Measurements from ENCODE around the gene METTL15. TPM values are rescaled to one million over a fixed set of nuclear protein-coding genes. Genes with fewer than 3 reads are reported as not detected.
"Not testable (repeated sequence)": the region's sequence is repeated elsewhere in the genome, so short reads cannot be mapped to it uniquely, and the experiment has no call there.

The METTL15 gene
- total and polyA plus RNA-seq, 2 experiments from 2014 or later, result 9.0 to 19.8 TPM

DNA sequence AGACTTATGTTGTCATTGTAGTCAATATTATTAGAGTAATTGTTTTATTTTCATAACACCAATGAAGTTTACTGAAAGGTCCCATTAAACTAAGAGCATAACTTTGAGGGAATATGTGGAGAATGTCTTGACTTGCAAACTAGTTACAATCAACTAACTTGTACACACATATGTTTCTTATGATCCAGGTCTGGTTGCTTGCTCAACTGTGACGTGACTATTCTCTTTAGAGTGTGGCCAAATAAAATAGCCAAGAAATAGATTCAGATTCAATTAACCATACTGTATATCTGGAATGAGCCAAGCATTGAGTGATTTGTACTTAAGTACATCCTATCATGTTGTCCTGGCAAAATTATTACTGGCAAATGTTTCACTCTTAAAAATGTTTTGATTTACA, 101.7 kb downstream of the METTL15 start:
- Histone ChIP-seq H2AFZ (no peak overlapping the region), H3K36me3 (ENCODE audit: insufficient read depth) (no peaks in the 10 kb centered on the region), H3K4me1 (ENCODE audit: insufficient read depth) (no peaks in the 10 kb centered on the region), H3K9me2 (ENCODE audit: insufficient read depth) (no peaks in the 10 kb centered on the region), H3F3A (replicated peaks; ENCODE audit: low read depth) (no peaks in the 10 kb centered on the region), H3K4me3 (no peak overlapping the region), H4K20me1 (replicated peaks; ENCODE audit: insufficient read depth) (no peaks in the 10 kb centered on the region), H3K27ac (ENCODE audit: low read depth) (no peak overlapping the region), H3K4me2 (no peak overlapping the region), H3K27me3 (ENCODE audit: insufficient read depth) (no peaks in the 10 kb centered on the region), H3K79me2 (replicated peaks; ENCODE audit: insufficient read depth) (no peaks in the 10 kb centered on the region; the same call in none of the 2 replicates)
- no peaks in the 10 kb centered on the region for H3K4me1 Mint-ChIP-seq
- peaks cover 11% of the 10 kb centered on the region for H3K36me3 Mint-ChIP-seq (ENCODE audit: low read depth)
- no peak for DNase-seq (ENCODE audit: low spot score)
- TF ChIP-seq, protein P1, sequence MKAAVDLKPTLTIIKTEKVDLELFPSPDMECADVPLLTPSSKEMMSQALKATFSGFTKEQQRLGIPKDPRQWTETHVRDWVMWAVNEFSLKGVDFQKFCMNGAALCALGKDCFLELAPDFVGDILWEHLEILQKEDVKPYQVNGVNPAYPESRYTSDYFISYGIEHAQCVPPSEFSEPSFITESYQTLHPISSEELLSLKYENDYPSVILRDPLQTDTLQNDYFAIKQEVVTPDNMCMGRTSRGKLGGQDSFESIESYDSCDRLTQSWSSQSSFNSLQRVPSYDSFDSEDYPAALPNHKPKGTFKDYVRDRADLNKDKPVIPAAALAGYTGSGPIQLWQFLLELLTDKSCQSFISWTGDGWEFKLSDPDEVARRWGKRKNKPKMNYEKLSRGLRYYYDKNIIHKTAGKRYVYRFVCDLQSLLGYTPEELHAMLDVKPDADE (IDR thresholded peaks at IDR 0.05), result no peak
- TF ChIP-seq ZNF114 (CRISPR knock-in tag; IDR thresholded peaks at IDR 0.05) (no peak), ZNF331 (CRISPR knock-in tag; IDR thresholded peaks at IDR 0.05; ENCODE audit: low read depth) (no peak), CREB1 (CRISPR knock-in tag; IDR thresholded peaks at IDR 0.05; ENCODE audit: low read depth) (no peak), POLR2AphosphoS5 (IDR thresholded peaks at IDR 0.05; ENCODE audit: low read depth) (no peak), NANOG (IDR thresholded peaks at IDR 0.05; ENCODE audit: borderline replicate concordance) (no peak)
- no peaks in the 10 kb centered on the region; the same call in 2 of the 3 replicates for H3K9me3 Mint-ChIP-seq
- H3K4me3 Mint-ChIP-seq, result no peak overlapping the region
- H3K27ac Mint-ChIP-seq, result no peak overlapping the region; the same call in 1 of the 2 replicates
- no peak for ATAC-seq
- H3K27me3 Mint-ChIP-seq (ENCODE audit: insufficient read depth, low read depth, poor library complexity), result no peaks in the 10 kb centered on the region

DNA sequence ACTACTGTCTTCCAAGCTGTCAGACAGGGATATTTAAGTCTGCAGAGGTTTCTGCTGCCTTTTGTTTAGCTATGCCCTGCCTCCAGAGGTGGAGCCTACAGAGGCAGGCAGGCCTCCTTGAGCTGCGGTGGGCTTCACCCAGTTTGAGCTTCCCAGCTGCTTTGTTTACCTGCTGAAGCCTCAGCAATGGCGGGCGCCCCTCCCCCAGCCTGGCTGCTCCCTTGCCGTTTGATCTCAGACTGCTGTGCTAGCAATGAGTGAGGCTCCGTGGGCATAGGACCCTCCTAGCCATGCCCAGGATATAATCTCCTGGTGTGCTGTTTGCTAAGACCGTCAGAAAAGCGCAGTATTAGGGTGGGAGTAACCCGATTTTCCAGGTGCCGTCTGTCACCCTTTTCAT, 113.9 kb downstream of the METTL15 start:
- H3K36me3 ChIP-seq (ENCODE audit: insufficient read depth); H4K20me1 ChIP-seq (replicated peaks; ENCODE audit: insufficient read depth); H3K4me3 Mint-ChIP-seq; H3K27ac Mint-ChIP-seq; H3K4me1 ChIP-seq (ENCODE audit: insufficient read depth); H3K4me2 ChIP-seq; H3K27me3 ChIP-seq (ENCODE audit: insufficient read depth); DNase-seq (ENCODE audit: low spot score); H3K9me2 ChIP-seq (ENCODE audit: insufficient read depth); H2AFZ ChIP-seq; H3K4me3 ChIP-seq; H3K27ac ChIP-seq (ENCODE audit: low read depth); H3K27me3 Mint-ChIP-seq (ENCODE audit: insufficient read depth, low read depth, poor library complexity); H3K4me1 Mint-ChIP-seq; ATAC-seq; H3F3A ChIP-seq (replicated peaks; ENCODE audit: low read depth): not testable (repeated sequence)
- Mint-ChIP-seq H3K36me3 (ENCODE audit: low read depth) (peaks cover 35% of the 10 kb centered on the region), H3K9me3 (peaks cover 27% of the 10 kb centered on the region)
- H3K79me2 ChIP-seq (replicated peaks; ENCODE audit: insufficient read depth), result peaks cover 25% of the 10 kb centered on the region

DNA sequence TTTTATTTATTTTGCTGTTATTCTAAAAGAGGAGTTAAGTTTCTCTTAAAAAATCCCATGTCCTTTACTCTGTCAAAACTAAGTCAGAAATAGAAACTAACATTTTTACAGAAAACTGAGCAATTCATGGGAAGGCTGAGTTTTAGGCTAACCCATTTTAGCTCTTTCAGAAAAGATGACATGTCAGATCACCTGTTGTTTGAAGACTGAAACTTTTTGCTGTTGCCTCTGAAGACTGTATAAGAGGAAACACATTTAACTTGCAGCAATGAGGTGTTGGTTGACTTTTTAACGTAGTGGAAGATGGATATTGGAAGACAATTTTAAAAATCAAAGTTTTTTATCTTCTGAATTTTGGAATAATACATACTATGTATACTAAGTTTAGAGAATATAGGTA, 115.4 kb downstream of the METTL15 start:
- Histone ChIP-seq H4K20me1 (replicated peaks; ENCODE audit: insufficient read depth) (no peaks in the 10 kb centered on the region), H3K27me3 (ENCODE audit: insufficient read depth) (no peaks in the 10 kb centered on the region), H3K27ac (ENCODE audit: low read depth) (no peak overlapping the region), H3K4me3 (no peak overlapping the region), H2AFZ (no peak overlapping the region), H3K9me2 (ENCODE audit: insufficient read depth) (no peaks in the 10 kb centered on the region), H3K79me2 (replicated peaks; ENCODE audit: insufficient read depth) (peaks cover 13% of the 10 kb centered on the region; the same call in 1 of the 2 replicates), H3K4me2 (no peak overlapping the region), H3K36me3 (ENCODE audit: insufficient read depth) (no peaks in the 10 kb centered on the region), H3F3A (replicated peaks; ENCODE audit: low read depth) (no peaks in the 10 kb centered on the region), H3K4me1 (ENCODE audit: insufficient read depth) (no peaks in the 10 kb centered on the region)
- DNase-seq (ENCODE audit: low spot score) (no peak), ATAC-seq (no peak)
- Mint-ChIP-seq H3K4me3 (no peak overlapping the region), H3K27ac (no peak overlapping the region), H3K4me1 (no peaks in the 10 kb centered on the region), H3K9me3 (peaks cover 21% of the 10 kb centered on the region), H3K27me3 (ENCODE audit: insufficient read depth, low read depth, poor library complexity) (no peaks in the 10 kb centered on the region), H3K36me3 (ENCODE audit: low read depth) (peaks cover 24% of the 10 kb centered on the region)
- no peak for TF ChIP-seq EZH2phosphoT487 (IDR thresholded peaks at IDR 0.05; ENCODE audit: unreplicated experiment)
- no peak for TF ChIP-seq POLR2AphosphoS5 (IDR thresholded peaks at IDR 0.05; ENCODE audit: low read depth)

Data from GM23338 (cell line).